Esophagus squamous epithelium (tissue), 4 donors: ENCODE results near the gene DEXI.

ENCODE experiments used
- CTCF ChIP-seq, 6 experiments: fragments of 450-650 bp in 4 of 6; fragments of 200-600 bp in 2 of 6; sonication (generic) in 2 of 6; IDR thresholded peaks; one replicate each; pipeline ENCODE4 v1.5.1; 2016 to 2019; ENCODE audit warnings: antibody characterized with exemption in 6 of 6, mild to moderate bottlenecking in 4 of 6, moderate library complexity in 4 of 6
- POLR2A ChIP-seq, 4 donors: fragments of 450-650 bp; IDR thresholded peaks; one replicate each; pipeline ENCODE4 v1.6.1; 2017; ENCODE audit warnings: antibody characterized with exemption in 4 of 4, mild to moderate bottlenecking in 4 of 4, moderate library complexity in 3 of 4

GRCh38 chr16:10989559-10989958 lies 47.3 kb upstream of the DEXI start:
- TF ChIP-seq POLR2A (IDR thresholded peaks at IDR 0.05) (no peak), CTCF (IDR thresholded peaks at IDR 0.05) (no peak)
